ENCODE results near the gene TMC7. TPM values are rescaled to one million over a fixed set of nuclear protein-coding genes. Genes with fewer than 3 reads are reported as not detected.

TMC7 gene
- total RNA-seq, 1 experiment from 2014 or later, result 2.8 TPM

DNA sequence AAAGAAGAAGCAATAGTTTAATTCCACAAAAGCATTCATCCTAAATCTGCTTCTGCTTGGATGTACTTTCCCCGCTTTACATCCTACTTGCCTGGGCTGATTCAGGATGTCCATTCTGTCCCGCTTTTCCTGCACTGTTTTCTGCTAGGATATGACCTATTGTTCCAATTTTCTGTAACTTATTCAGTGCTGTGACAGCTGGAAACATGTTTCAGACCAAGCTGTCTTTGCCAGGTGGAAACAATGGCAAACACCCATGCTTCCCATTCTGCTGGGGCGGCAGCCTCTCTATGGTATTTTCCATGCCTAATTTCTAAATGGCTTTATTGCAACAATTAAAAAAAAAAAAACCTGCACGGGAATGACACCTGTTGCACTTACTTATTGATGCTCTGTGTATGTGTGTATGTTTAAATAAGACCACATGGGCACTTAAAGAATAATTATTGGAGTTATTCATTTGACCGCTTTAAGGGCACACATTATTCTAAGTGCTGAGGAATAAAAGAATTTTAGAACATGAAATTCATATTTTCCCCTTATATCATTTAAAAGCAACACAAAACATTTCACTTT lies 104.7 kb downstream of the TMC7 start:
- no peak for DNase-seq (ENCODE audit: low read depth)

DNA sequence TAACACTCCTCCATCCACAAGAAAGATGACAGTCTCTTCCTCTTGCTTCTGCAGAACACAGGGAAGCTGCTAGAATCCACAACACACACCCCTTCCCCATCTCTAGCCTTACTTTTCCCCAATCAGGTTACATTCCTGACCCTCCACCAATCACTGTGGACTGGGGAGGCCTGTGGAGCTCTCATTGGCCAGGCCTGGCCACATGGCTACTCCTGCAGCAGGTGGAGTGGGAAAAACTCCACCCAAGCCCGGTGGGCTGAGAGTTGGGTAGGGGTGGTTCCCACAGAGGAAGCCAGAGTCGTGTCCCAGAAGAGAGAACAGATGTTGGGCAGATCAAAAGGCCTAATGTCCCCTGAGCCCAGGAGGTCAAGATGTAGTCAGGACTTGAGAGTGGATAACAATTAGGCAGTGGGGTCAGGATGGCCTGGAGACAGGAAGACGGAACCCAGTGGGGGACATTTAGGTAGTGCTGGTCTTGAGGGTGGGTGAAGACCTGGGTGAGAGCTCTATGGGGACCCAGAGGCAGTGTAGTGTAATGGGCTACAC lies 105.7 kb downstream of the TMC7 start:
- no peak for DNase-seq (ENCODE audit: low read depth)

GRCh38 chr16:19090916-19091315 lies 107.2 kb downstream of the TMC7 start:
- no peak for DNase-seq (ENCODE audit: low read depth)

GRCh38 chr16:19092653-19093410 lies 109.1 kb downstream of the TMC7 start:
- no peak for DNase-seq (ENCODE audit: low read depth)

DNA sequence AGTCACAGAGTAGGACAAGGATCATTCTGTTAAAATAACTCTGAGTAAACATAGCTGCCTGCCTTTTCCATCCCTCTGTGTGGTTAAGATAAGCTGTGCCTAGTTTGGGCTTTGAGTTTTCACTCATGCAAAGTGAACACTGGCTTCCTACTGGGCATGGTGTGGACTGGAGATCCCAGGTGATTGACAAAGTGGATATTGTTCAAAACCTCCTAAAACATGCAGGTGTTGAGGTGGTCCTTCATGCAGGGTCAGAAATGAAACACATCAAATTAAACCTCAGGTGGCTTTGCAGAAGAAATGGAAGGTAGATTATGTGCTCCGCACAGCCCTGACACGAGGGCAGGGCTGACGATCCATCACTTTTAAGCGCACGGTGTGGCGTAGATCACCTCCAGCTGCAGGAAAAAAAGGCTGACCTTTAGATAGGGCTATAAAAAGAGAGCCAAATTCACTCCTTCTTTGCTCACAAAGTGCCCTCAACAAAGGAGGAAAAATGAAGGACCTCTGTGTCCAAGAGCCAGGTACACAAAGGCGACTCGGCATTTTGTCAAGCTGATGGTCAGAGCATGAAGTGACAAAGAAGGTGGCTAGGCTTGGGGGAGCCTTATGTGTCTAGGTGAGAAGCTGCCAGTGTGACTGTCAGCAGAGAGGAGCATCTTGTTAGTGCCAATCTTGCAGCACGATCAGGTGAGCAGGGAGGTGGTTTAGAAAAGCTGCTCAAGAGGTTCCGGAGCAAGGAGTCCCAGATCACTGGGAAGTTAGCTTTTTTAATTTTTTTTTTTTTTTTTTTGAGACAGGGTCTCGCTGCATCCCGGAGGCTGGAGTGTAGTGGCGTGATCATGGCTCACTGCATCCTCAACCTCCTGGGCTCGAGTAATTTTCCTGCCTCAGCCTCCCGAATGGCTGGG lies 110.2 kb downstream of the TMC7 start:
- no peak for DNase-seq (ENCODE audit: low read depth)

GRCh38 chr16:19094542-19095365 lies 111.0 kb downstream of the TMC7 start:
- peak; percentile 39 for DNase-seq (ENCODE audit: low read depth)

DNA sequence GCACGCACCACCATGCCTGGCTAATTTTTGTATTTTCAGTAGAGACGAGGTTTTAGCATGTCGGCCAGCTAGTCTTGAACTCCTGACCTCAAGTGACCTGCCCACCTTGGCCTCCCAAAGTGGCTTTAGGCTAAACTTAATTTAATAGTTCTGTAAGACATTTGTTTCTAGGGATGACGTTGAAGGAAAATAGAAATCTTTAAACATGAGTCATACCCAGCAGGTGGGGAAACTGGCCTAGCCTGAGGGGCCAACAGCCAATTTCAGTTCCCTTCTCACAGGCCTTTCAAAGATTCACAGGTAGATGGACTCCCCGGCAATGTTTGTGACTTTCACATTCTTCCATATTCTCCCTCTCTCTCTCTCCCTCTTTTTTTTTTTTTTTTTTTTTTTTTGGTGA lies 111.9 kb downstream of the TMC7 start:
- DNase-seq (ENCODE audit: low read depth), result no peak

- no peak for DNase-seq (ENCODE audit: low read depth)
These were observed 114.4 kb downstream of the TMC7 start for GRCh38 chr16:19098173-19098572.

DNA sequence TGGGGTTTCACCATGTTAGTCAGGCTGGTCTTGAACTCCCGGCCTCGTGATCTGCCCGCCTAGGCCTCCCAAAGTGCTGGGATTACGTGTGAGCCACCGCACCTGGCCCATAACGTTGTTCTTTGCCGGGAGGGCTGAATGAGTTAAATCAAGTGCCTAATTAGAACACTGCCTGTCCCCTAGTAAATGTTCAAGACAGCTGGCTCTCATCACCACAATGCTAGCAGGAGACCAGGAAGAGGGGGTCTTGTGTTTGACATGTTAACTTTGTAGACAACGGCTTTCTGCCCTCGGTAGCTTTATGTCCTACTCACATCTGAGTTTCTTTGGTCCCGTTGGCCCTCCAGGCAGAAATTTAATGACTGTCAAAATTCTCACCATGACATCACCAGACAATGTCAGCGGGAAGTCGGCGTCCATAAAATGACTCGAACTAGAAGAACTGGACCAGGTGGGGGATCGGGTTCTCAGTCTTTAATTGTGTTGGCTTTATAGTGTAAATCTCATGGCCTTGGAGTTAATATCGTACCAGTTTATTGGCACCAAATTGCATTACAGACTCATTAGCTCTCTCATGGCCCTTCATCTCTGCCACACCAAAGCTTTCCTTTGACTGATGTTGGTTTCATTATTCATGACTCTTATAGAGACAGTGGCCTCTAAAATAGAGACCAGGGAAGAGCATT lies 118.6 kb downstream of the TMC7 start:
- DNase-seq (ENCODE audit: low read depth), result no peak

DNA sequence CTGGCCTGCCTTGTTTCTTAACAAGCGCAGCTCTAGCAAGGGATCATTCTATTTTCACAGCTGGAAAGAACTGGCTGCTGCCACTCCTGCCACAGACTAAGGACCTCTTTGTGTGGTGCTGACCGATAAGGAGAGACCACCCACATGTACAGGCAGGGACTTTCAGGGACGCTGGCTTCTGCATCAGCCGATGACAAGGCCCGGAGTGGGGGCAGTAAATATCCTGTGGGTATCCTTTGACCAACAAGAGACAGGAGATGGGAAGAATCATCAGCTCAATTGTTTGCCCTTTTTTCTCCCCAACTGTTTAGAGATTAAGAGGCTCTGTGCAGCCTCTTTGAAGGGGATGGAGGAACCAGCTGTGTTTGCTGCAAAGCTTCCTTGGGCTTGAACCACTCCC lies 120.9 kb downstream of the TMC7 start:
- no peak for DNase-seq (ENCODE audit: low read depth)

DNA sequence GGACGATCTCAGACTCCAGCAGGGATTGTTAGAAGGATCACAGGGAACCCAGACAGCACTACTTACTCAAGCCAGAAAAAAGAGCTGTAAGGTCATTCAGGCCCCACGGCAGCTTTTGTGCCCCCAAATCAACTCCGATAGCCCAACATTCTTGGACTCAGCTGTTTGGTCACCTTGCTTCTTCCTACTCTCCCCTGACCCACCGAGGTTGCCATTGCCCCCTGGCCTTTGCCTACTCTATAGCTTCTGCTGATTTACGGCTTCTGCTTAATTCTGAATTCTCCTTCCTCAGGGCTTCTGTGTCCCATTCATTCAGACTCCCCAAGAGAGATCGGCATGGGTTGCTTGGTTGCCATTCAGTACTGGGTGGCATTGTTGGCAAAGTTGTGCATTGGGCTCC lies 121.4 kb downstream of the TMC7 start:
- no peak for DNase-seq (ENCODE audit: low read depth)

GRCh38 chr16:19105891-19106624 lies 122.3 kb downstream of the TMC7 start:
- no peak for DNase-seq (ENCODE audit: low read depth)

GRCh38 chr16:19106625-19107020 lies 122.9 kb downstream of the TMC7 start:
- no peak for DNase-seq (ENCODE audit: low read depth)

DNA sequence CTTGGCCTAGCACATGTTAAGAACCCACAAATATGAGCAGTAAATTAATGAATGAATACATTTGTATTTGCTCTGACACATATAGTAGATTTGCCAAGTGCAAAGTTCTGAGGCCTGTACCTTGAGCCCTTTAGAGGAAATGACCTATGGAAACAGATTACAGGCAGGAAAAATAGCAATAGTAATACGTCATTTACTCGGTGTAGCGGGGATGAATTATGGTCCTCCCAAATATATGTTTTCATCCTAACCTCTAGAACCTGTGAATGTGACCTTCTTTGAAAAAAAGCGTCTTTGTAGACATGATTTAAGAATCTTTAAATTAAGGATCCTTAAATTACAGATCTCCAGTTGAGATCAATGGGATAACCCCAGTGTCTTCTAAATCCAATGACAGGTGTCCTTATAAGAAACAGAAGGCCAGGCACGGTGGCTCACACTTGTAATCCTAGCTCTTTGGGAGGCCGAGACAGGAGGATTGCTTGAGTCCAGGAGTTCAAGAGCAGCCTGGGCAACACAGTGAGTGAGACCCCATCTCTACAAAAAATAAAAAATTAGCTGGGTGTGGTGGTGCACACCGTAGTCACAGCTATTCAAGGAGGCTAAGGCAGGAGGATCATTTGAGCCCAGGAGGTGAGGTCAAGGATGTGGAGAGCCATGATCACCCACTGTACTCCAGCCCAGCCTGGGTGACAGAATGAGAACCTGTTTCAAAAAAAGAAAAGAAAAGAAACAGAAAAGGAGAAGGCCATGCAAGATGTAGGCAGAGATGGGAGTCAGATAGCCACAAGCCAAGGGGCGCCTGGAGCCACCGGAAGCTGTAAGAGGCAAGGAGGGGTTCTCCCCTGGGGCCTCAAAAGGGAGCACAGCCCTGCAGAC lies 124.9 kb downstream of the TMC7 start:
- no peak for DNase-seq (ENCODE audit: low read depth)

GRCh38 chr16:19109288-19109664 lies 125.5 kb downstream of the TMC7 start:
- DNase-seq (ENCODE audit: low read depth), result no peak

DNA sequence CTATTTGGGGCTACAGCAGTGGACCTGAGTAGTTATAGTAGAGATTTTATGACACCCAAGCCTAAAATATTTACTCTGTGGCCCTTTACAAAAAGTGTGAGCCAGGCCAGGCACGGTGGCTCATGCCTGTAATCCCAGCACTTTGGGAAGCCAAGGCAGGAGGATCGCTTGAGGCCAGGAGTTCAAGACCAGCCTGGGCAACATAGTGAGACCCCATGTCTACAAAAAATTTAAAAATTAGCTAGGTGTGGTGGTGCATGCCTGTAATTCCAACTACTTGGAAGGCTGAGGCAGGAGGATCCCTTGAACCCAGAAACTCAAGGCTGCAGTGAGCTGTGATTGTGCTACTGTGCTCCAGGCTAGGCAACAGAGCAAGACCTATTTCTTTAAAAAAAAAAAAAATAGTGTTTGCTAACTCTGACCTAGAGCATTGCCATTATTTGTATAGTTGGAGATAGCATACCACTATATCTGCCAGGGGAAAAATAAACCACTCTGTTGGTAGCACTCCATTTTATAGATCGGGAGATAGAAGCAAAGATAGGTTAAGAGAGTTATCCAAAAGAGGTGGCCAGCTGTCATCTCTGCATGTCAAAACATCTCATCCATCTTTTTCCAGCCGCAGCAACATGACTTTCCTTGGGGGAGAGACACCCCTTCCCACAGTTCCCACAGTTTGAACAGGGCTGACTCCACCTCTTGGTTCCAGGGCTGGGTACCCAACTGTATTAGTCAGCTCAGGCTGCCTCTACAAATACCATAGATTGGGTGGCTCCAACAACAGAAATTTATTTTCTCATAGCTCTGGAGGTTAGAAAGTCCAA lies 127.0 kb downstream of the TMC7 start:
- DNase-seq (ENCODE audit: low read depth), result no peak

- no peak for DNase-seq (ENCODE audit: low read depth)
These were observed 128.3 kb downstream of the TMC7 start for GRCh38 chr16:19112099-19112407.

Data from LHCN-M2 (cell line).